ENCODE data around the gene SULT1B1. TPM values are rescaled to one million over a fixed set of nuclear protein-coding genes. Genes with fewer than 3 reads are reported as not detected.

SULT1B1 gene
- total RNA-seq = 0.69 TPM

GRCh38 chr4:69760455-69760854 is at the start of gene SULT1B1:
SULT1B1 (minus strand) TSS chr4:69760620; CDS start chr4:69755217, 5,403 bp downstream.

Other genes starting within 250 kb of the SULT1B1 start
- not detected for gene UGT2A2, start 121.0 kb downstream of the SULT1B1 start, total RNA-seq
- gene UGT2A1, start 107.4 kb downstream of the SULT1B1 start, total RNA-seq = not detected
- gene SULT1E1, start 99.5 kb upstream of the SULT1B1 start, total RNA-seq = 12.7 TPM
- gene CSN1S1, start 170.4 kb upstream of the SULT1B1 start, total RNA-seq = not detected
- gene CSN2, start 205.1 kb upstream of the SULT1B1 start, total RNA-seq = not detected
- gene STATH, start 235.3 kb upstream of the SULT1B1 start, total RNA-seq = not detected